Hepatocyte (in vitro differentiated cells): ENCODE measurements around the gene KIF5C. TPM values are rescaled to one million over a fixed set of nuclear protein-coding genes. Genes with fewer than 3 reads are reported as not detected.

Source experiments
- DNase-seq: peaks from one replicate; pipeline ENCODE4 v3.0.0-alpha.2; 2016; ENCODE audit warnings: low spot score
- H2AFZ ChIP-seq: fragments of 200-600 bp; sonication (generic); 2 replicates; pipeline ENCODE4 v1.6.0; 2016; ENCODE audit warnings: antibody characterized with exemption, mild to moderate bottlenecking
- H3K27ac ChIP-seq: fragments of 200-600 bp; sonication (generic); 2 replicates; pipeline ENCODE4 v1.5.1; 2016; ENCODE audit warnings: mild to moderate bottlenecking
- H3K27me3 ChIP-seq: fragments of 200-600 bp; sonication (generic); 2 replicates; pipeline ENCODE4 v1.6.1; 2016
- H3K36me3 ChIP-seq: fragments of 200-600 bp; sonication (generic); replicated peaks from 2 replicates; pipeline ENCODE4 v1.5.1; 2016; ENCODE audit warnings: low read depth; ENCODE audit not compliant: insufficient read depth
- H3K4me1 ChIP-seq: fragments of 200-600 bp; sonication (generic); 2 replicates; pipeline ENCODE4 v1.5.1; 2016; ENCODE audit warnings: mild to moderate bottlenecking, moderate library complexity; ENCODE audit not compliant: insufficient read depth
- H3K4me2 ChIP-seq: fragments of 200-600 bp; sonication (generic); 2 replicates; pipeline ENCODE4 v1.6.0; 2016
- H3K4me3 ChIP-seq: fragments of 200-600 bp; sonication (generic); 2 replicates; pipeline ENCODE4 v1.5.1; 2016; ENCODE audit warnings: mild to moderate bottlenecking
- H3K79me2 ChIP-seq: fragments of 200-600 bp; sonication (generic); 2 replicates; pipeline ENCODE4 v1.6.0; 2017; ENCODE audit warnings: mild to moderate bottlenecking
- H3K9me2 ChIP-seq: fragments of 200-600 bp; sonication (generic); replicated peaks from 2 replicates; pipeline ENCODE4 v1.6.0; 2017; ENCODE audit warnings: mild to moderate bottlenecking; ENCODE audit not compliant: insufficient read depth
- H3K9me3 ChIP-seq: fragments of 200-600 bp; sonication (generic); 2 replicates; pipeline ENCODE4 v1.5.1; 2016; ENCODE audit warnings: low read depth, mild to moderate bottlenecking
- H4K20me1 ChIP-seq: fragments of 200-600 bp; sonication (generic); 2 replicates; pipeline ENCODE4 v1.6.0; 2016; ENCODE audit warnings: mild to moderate bottlenecking; ENCODE audit not compliant: insufficient read depth, poor library complexity, severe bottlenecking
- EZH2 ChIP-seq: fragments of 200-600 bp; sonication (generic); IDR thresholded peaks from 2 replicates; pipeline ENCODE4 v1.6.1; 2016; ENCODE audit warnings: antibody characterized with exemption, mild to moderate bottlenecking, borderline replicate concordance
- EZH2phosphoT487 ChIP-seq: fragments of 200-600 bp; sonication (generic); IDR thresholded peaks from one replicate; pipeline ENCODE4 v1.6.1; 2018; ENCODE audit warnings: antibody characterized with exemption, mild to moderate bottlenecking, low read depth, moderate library complexity; ENCODE audit not compliant: unreplicated experiment, severe bottlenecking
- WGBS: methylation state at CpG from one replicate; pipeline ENCODE4 v1.1.6; 2016; ENCODE audit warnings: low lambda C conversion rate; ENCODE audit errors: missing lambda C conversion rate; 5-methylcytosine and 5-hydroxymethylcytosine counted together
- polyA plus RNA-seq: library from polyadenylated mRNA; unstranded; fragments of >200 nt; fragmentation: Nextera tagmentation; extraction: Ambion mirVana; gene quantifications from 2 replicates; pipeline ENCODE4 v1.2.1, GENCODE V29; 2016
- total RNA-seq: library from RNA; depleted of rRNA; stranded (reverse); fragments of >200 nt; gene quantifications from 2 replicates; pipeline ENCODE4 v1.2.3, GENCODE V29; 2014
- TF ChIP-seq, protein P1 (sequence below): fragments of 200-600 bp; sonication (generic); IDR thresholded peaks from 2 replicates; pipeline ENCODE4 v1.5.1; 2016; ENCODE audit warnings: antibody characterized with exemption, mild to moderate bottlenecking; ENCODE audit not compliant: poor library complexity

The KIF5C gene
- total and polyA plus RNA-seq, 2 experiments from 2014 or later, result 2.1 to 3.6 TPM

DNA sequence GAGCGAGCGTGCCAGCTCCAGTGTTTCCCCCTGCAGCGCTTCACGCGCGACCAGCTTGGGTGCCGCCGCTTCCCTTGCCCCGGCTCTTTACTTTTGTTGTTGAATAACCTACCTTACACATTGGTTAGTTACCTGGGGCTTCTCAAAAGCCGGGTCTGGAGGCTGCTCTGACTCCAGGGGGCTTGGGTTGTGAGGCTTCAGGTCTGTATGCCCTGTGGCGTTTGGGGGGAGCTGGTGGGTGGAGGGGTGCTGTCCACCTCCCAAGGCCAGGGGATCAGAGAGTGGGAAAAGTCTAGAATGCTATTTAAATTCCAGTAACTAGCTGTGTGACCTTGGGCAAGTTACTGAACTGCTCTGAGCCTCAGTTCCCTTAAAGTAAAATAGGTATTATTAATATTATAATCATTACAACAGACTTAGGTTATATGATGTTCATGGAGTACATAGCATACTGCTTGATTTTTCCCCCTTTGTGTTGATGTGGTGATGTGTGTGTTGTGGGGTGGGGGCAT is 164.2 kb downstream of the KIF5C start:
- H4K20me1 ChIP-seq, result no peaks in the 10 kb centered on the region
- WGBS, result 20% methylated on average over 10 of the region's 11 CpGs
- H3K9me3 ChIP-seq, result no peaks in the 10 kb centered on the region
- H3K4me1 ChIP-seq, result no peaks in the 10 kb centered on the region
- TF ChIP-seq, protein P1, sequence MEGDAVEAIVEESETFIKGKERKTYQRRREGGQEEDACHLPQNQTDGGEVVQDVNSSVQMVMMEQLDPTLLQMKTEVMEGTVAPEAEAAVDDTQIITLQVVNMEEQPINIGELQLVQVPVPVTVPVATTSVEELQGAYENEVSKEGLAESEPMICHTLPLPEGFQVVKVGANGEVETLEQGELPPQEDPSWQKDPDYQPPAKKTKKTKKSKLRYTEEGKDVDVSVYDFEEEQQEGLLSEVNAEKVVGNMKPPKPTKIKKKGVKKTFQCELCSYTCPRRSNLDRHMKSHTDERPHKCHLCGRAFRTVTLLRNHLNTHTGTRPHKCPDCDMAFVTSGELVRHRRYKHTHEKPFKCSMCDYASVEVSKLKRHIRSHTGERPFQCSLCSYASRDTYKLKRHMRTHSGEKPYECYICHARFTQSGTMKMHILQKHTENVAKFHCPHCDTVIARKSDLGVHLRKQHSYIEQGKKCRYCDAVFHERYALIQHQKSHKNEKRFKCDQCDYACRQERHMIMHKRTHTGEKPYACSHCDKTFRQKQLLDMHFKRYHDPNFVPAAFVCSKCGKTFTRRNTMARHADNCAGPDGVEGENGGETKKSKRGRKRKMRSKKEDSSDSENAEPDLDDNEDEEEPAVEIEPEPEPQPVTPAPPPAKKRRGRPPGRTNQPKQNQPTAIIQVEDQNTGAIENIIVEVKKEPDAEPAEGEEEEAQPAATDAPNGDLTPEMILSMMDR, result no peak
- no peak for TF ChIP-seq EZH2
- no peak for TF ChIP-seq EZH2phosphoT487
- H3K9me2 ChIP-seq, result no peaks in the 10 kb centered on the region
- peak overlapping the region; percentile 69 for H2AFZ ChIP-seq
- H3K36me3 ChIP-seq, result no peaks in the 10 kb centered on the region
- H3K27me3 ChIP-seq, result peaks cover 8% of the 10 kb centered on the region
- peaks cover 17% of the 10 kb centered on the region for H3K79me2 ChIP-seq
- peak overlapping the region; percentile 12 for H3K27ac ChIP-seq
- no peak for DNase-seq
- peak overlapping the region; percentile 61 for H3K4me3 ChIP-seq
- H3K4me2 ChIP-seq, result peak overlapping the region; percentile 93

DNA sequence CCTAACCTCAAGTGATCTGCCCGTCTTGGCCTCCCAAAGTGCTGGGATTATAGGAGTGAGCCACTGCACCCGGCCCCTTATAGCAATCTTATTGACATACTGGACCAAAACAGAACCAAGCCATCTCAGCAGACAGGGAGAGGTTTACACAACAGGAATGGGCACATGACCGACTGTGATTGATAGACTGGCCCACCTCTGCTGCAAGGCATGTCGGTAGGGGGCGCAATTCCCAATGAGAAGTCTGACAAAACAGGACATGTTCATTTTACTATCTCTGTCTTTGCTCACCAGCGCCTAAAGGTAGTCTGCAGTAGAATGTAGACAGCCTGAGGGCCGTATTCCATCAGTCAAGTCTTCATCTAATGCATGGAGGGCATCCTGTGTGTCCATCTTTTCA is 165.4 kb downstream of the KIF5C start:
- Histone ChIP-seq H3K4me1 (no peaks in the 10 kb centered on the region), H3K4me2 (no peak overlapping the region), H3K27me3 (peaks cover 4% of the 10 kb centered on the region), H4K20me1 (no peaks in the 10 kb centered on the region), H3K9me3 (no peaks in the 10 kb centered on the region), H3K79me2 (peaks cover 21% of the 10 kb centered on the region), H3K27ac (no peak overlapping the region), H2AFZ (no peak overlapping the region), H3K36me3 (no peaks in the 10 kb centered on the region), H3K4me3 (no peak overlapping the region), H3K9me2 (no peaks in the 10 kb centered on the region)
- peak; percentile 43 for DNase-seq
- TF ChIP-seq, protein P1, result peak; percentile 41
- no peak for TF ChIP-seq EZH2
- WGBS, result 64% methylated on average over 7 of the region's 7 CpGs

DNA sequence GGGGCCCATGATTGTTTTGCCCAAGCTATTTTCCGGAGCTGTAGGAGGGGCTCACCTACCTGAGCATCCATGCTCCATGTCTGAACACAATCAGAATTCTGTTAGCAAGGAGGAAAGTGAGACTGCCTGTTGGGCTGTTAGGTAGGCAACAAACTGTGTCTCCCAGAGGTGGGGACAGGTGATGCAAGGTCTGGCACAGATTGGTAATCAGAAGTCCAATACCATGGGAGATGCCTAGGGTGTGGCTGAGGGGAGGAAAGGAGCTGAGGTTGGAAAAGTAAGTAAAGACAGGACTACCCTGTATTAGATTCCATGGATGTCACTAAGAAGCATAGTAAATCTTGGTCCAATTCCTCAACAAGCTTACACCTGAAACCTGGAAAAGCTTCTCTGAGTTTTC is 166.5 kb downstream of the KIF5C start:
- 86% methylated on average over 1 of the region's 1 CpG for WGBS
- H4K20me1 ChIP-seq, result no peaks in the 10 kb centered on the region
- TF ChIP-seq EZH2, result no peak
- no peak for TF ChIP-seq EZH2phosphoT487
- TF ChIP-seq, protein P1, result no peak
- H3K79me2 ChIP-seq, result peaks cover 29% of the 10 kb centered on the region
- no peak overlapping the region for H2AFZ ChIP-seq
- no peak overlapping the region for H3K27ac ChIP-seq
- H3K4me1 ChIP-seq, result no peaks in the 10 kb centered on the region
- no peak overlapping the region for H3K4me2 ChIP-seq
- no peaks in the 10 kb centered on the region for H3K9me2 ChIP-seq
- H3K27me3 ChIP-seq, result peaks cover 4% of the 10 kb centered on the region
- H3K9me3 ChIP-seq, result no peaks in the 10 kb centered on the region
- no peak for DNase-seq
- no peaks in the 10 kb centered on the region for H3K36me3 ChIP-seq
- no peak overlapping the region for H3K4me3 ChIP-seq

DNA sequence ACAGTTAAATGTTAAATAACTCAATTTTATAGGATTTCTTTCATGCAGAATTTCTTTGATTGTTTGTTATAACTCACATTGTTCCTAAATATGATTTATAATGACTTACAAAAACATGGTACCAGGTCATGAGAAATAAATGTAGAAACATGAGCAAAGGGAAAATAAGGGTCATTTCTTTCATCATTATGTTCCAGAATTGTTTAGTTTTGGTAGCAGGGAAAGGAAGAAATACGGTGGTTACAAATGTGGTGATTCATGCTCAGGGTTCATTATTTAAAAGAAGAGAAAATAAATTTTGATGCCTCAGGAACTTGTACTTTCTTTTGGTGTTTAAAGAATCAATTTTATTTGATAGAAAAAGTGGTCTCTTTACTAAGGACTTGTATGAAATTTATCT is 167.9 kb downstream of the KIF5C start:
- no peaks in the 10 kb centered on the region for H3K9me2 ChIP-seq
- 69% methylated on average over 1 of the region's 1 CpG for WGBS
- H3K27me3 ChIP-seq, result peaks cover 4% of the 10 kb centered on the region
- no peak overlapping the region for H3K4me2 ChIP-seq
- H3K4me1 ChIP-seq, result no peaks in the 10 kb centered on the region
- no peaks in the 10 kb centered on the region for H3K9me3 ChIP-seq
- no peaks in the 10 kb centered on the region for H3K36me3 ChIP-seq
- no peak for DNase-seq
- no peak overlapping the region for H3K4me3 ChIP-seq
- TF ChIP-seq, protein P1, result no peak
- TF ChIP-seq EZH2 (no peak), EZH2phosphoT487 (no peak)
- no peak overlapping the region for H3K27ac ChIP-seq
- H3K79me2 ChIP-seq, result peaks cover 33% of the 10 kb centered on the region
- H4K20me1 ChIP-seq, result no peaks in the 10 kb centered on the region
- no peak overlapping the region for H2AFZ ChIP-seq
